Tibial nerve (tissue), 4 donors: ENCODE results near the gene CMBL.

ENCODE experiments used
- EP300 ChIP-seq, 2 donors: sonication (generic); formaldehyde crosslinking; IDR thresholded peaks; one replicate each; pipeline ENCODE4 v1.6.1; 2017; ENCODE audit warnings: antibody characterized with exemption in 2 of 2, mild to moderate bottlenecking in 1 of 2
- POLR2A ChIP-seq, 2 donors: fragments of 450-650 bp; IDR thresholded peaks; one replicate each; pipeline ENCODE4 v1.6.1; 2017; ENCODE audit warnings: antibody characterized with exemption in 2 of 2, mild to moderate bottlenecking in 2 of 2, moderate library complexity in 2 of 2
- TF ChIP-seq, protein P1 (sequence below), 5 experiments: fragments of 200-600 bp in 3 of 5; fragments of 450-650 bp in 2 of 5; sonication (generic) in 3 of 5; IDR thresholded peaks; one replicate each; pipeline ENCODE4 v1.5.1; 2016 to 2019; ENCODE audit warnings: antibody characterized with exemption in 5 of 5, mild to moderate bottlenecking in 3 of 5, moderate library complexity in 2 of 5

- TF ChIP-seq, protein P1, sequence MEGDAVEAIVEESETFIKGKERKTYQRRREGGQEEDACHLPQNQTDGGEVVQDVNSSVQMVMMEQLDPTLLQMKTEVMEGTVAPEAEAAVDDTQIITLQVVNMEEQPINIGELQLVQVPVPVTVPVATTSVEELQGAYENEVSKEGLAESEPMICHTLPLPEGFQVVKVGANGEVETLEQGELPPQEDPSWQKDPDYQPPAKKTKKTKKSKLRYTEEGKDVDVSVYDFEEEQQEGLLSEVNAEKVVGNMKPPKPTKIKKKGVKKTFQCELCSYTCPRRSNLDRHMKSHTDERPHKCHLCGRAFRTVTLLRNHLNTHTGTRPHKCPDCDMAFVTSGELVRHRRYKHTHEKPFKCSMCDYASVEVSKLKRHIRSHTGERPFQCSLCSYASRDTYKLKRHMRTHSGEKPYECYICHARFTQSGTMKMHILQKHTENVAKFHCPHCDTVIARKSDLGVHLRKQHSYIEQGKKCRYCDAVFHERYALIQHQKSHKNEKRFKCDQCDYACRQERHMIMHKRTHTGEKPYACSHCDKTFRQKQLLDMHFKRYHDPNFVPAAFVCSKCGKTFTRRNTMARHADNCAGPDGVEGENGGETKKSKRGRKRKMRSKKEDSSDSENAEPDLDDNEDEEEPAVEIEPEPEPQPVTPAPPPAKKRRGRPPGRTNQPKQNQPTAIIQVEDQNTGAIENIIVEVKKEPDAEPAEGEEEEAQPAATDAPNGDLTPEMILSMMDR (IDR thresholded peaks at IDR 0.05) = no peak
- TF ChIP-seq POLR2A (IDR thresholded peaks at IDR 0.05) (no peak), EP300 (IDR thresholded peaks at IDR 0.05) (no peak)
These were observed 63.3 kb downstream of the CMBL start for GRCh38 chr5:10244342-10244944.
